LNCAP (cell line): ENCODE measurements around the gene GPR143.

Experiments
- CTCF ChIP-seq: fragments of 450-650 bp; IDR thresholded peaks from 2 replicates; pipeline ENCODE4 v1.5.1; 2017; ENCODE audit warnings: mild to moderate bottlenecking

Gene GPR143

GRCh38 chrX:9710332-9710731 lies 55.3 kb downstream of the GPR143 start:
- no peak for TF ChIP-seq CTCF

GRCh38 chrX:9708923-9709553 lies 56.6 kb downstream of the GPR143 start:
- TF ChIP-seq CTCF: peak; percentile 62

- no peak for TF ChIP-seq CTCF
Measured at GRCh38 chrX:9708086-9708485, 57.6 kb downstream of the GPR143 start.

GRCh38 chrX:9707306-9708033 lies 58.2 kb downstream of the GPR143 start:
- no peak for TF ChIP-seq CTCF

- no peak for TF ChIP-seq CTCF
Measured at GRCh38 chrX:9706421-9706820, 59.2 kb downstream of the GPR143 start.

- no peak for TF ChIP-seq CTCF
Measured at GRCh38 chrX:9704876-9705465, 60.7 kb downstream of the GPR143 start.

GRCh38 chrX:9703406-9703805 lies 62.2 kb downstream of the GPR143 start:
- TF ChIP-seq CTCF: no peak
